H1 (cell line): ENCODE measurements around the gene CDKN1B. TPM values are rescaled to one million over a fixed set of nuclear protein-coding genes. Genes with fewer than 3 reads are reported as not detected.

Source experiments
- BACH1 ChIP-seq: IDR thresholded peaks from 2 replicates; pipeline ENCODE4 v1.6.1; 2012; ENCODE audit warnings: low read length, improper control_type of control experiment
- BCL11A ChIP-seq, 2 experiments: IDR thresholded peaks; one replicate each; pipeline ENCODE4 v1.6.1; 2011; ENCODE audit warnings: low read depth in 2 of 2, low read length in 2 of 2, mild to moderate bottlenecking in 2 of 2
- HDAC2 ChIP-seq, 2 experiments: fragments of 300-600 bp in 1 of 2; sonication (generic) in 1 of 2; IDR thresholded peaks; 2 replicates each; pipeline ENCODE4 v1.6.1; 2011 to 2012; ENCODE audit warnings: low read depth in 2 of 2, low read length in 2 of 2, mild to moderate bottlenecking in 2 of 2, moderate library complexity in 2 of 2, borderline replicate concordance in 1 of 2, inconsistent platforms in 1 of 2
- MAFK ChIP-seq: IDR thresholded peaks from 2 replicates; pipeline ENCODE4 v1.6.1; 2012; ENCODE audit warnings: low read depth, mild to moderate bottlenecking, improper control_type of control experiment, low read length
- RXRA ChIP-seq: IDR thresholded peaks from 2 replicates; pipeline ENCODE4 v1.6.1; 2011; ENCODE audit warnings: low read depth, mild to moderate bottlenecking, low read length, moderate library complexity; ENCODE audit not compliant: insufficient read depth
- SRF ChIP-seq: IDR thresholded peaks from 2 replicates; pipeline ENCODE4 v1.6.1; 2011; ENCODE audit warnings: mild to moderate bottlenecking, low read depth, low read length, moderate library complexity
- TAF1 ChIP-seq: IDR thresholded peaks from 2 replicates; pipeline ENCODE4 v1.6.1; 2011; ENCODE audit warnings: mild to moderate bottlenecking, low read depth, low read length
- polyA plus RNA-seq, 7 experiments: library from polyadenylated mRNA; depleted of rRNA in 3 of 7; stranded (reverse) in 5 of 7; unstranded in 2 of 7; fragments of >200 nt in 5 of 7; fragments of 200-250 nt in 2 of 7; gene quantifications; 1 replicate in 5 of 7; 2 replicates in 1 of 7; 4 replicates in 1 of 7; pipeline versions ENCODE4 v1.2.1 to v1.2.3, GENCODE V29; 2011 to 2013; ENCODE audit warnings: missing spikeins in 2 of 7, mixed read lengths in 2 of 7
- total RNA-seq: library from RNA; stranded (reverse); fragmentation: NEBNext Ultra II Directional; extraction: Animal tissue kit (Norgen Biotek cat#: 25700); gene quantifications from 2 replicates; pipeline ENCODE4 v1.2.1, GENCODE V29; 2021
- TF ChIP-seq, protein P1 (sequence below): fragments of 300-600 bp; sonication (generic); IDR thresholded peaks from 2 replicates; pipeline ENCODE4 v1.7.1; 2012; ENCODE audit warnings: low read length, moderate library complexity, mild to moderate bottlenecking, inconsistent platforms; ENCODE audit not compliant: insufficient replicate concordance
- TF ChIP-seq, protein P2 (sequence below): IDR thresholded peaks from 2 replicates; pipeline ENCODE4 v1.6.1; 2012; ENCODE audit warnings: inconsistent platforms
- TF ChIP-seq, protein P3 (sequence below): IDR thresholded peaks from 2 replicates; pipeline ENCODE4 v1.6.1; 2011; ENCODE audit warnings: low read length, improper control_type of control experiment

Gene CDKN1B
- total and polyA plus RNA-seq, 2 of the 8 experiments (the other 6 are each of a cell fraction or from before 2014, with no cell fraction given) = 6.5 to 27.2 TPM

DNA sequence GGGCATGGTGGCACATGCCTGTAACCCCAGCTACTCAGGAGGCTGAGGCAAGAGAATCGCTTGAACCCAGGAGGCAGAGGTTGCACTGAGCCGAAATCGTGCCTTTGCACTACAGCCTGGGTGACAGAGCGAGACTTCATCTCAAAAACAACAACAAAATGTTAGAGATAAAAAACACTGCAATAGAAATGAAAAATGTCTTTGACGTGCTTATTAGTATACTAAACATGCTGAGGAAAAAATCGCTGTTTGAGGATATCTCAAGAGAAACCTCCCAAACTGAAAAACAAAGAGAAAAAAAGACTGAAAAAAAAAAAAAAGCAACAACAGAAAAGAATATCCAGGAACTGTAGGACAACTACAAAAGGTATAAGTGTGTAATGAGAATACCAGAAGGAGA, 53.1 kb downstream of the CDKN1B start (continued):
- TF ChIP-seq, protein P1, sequence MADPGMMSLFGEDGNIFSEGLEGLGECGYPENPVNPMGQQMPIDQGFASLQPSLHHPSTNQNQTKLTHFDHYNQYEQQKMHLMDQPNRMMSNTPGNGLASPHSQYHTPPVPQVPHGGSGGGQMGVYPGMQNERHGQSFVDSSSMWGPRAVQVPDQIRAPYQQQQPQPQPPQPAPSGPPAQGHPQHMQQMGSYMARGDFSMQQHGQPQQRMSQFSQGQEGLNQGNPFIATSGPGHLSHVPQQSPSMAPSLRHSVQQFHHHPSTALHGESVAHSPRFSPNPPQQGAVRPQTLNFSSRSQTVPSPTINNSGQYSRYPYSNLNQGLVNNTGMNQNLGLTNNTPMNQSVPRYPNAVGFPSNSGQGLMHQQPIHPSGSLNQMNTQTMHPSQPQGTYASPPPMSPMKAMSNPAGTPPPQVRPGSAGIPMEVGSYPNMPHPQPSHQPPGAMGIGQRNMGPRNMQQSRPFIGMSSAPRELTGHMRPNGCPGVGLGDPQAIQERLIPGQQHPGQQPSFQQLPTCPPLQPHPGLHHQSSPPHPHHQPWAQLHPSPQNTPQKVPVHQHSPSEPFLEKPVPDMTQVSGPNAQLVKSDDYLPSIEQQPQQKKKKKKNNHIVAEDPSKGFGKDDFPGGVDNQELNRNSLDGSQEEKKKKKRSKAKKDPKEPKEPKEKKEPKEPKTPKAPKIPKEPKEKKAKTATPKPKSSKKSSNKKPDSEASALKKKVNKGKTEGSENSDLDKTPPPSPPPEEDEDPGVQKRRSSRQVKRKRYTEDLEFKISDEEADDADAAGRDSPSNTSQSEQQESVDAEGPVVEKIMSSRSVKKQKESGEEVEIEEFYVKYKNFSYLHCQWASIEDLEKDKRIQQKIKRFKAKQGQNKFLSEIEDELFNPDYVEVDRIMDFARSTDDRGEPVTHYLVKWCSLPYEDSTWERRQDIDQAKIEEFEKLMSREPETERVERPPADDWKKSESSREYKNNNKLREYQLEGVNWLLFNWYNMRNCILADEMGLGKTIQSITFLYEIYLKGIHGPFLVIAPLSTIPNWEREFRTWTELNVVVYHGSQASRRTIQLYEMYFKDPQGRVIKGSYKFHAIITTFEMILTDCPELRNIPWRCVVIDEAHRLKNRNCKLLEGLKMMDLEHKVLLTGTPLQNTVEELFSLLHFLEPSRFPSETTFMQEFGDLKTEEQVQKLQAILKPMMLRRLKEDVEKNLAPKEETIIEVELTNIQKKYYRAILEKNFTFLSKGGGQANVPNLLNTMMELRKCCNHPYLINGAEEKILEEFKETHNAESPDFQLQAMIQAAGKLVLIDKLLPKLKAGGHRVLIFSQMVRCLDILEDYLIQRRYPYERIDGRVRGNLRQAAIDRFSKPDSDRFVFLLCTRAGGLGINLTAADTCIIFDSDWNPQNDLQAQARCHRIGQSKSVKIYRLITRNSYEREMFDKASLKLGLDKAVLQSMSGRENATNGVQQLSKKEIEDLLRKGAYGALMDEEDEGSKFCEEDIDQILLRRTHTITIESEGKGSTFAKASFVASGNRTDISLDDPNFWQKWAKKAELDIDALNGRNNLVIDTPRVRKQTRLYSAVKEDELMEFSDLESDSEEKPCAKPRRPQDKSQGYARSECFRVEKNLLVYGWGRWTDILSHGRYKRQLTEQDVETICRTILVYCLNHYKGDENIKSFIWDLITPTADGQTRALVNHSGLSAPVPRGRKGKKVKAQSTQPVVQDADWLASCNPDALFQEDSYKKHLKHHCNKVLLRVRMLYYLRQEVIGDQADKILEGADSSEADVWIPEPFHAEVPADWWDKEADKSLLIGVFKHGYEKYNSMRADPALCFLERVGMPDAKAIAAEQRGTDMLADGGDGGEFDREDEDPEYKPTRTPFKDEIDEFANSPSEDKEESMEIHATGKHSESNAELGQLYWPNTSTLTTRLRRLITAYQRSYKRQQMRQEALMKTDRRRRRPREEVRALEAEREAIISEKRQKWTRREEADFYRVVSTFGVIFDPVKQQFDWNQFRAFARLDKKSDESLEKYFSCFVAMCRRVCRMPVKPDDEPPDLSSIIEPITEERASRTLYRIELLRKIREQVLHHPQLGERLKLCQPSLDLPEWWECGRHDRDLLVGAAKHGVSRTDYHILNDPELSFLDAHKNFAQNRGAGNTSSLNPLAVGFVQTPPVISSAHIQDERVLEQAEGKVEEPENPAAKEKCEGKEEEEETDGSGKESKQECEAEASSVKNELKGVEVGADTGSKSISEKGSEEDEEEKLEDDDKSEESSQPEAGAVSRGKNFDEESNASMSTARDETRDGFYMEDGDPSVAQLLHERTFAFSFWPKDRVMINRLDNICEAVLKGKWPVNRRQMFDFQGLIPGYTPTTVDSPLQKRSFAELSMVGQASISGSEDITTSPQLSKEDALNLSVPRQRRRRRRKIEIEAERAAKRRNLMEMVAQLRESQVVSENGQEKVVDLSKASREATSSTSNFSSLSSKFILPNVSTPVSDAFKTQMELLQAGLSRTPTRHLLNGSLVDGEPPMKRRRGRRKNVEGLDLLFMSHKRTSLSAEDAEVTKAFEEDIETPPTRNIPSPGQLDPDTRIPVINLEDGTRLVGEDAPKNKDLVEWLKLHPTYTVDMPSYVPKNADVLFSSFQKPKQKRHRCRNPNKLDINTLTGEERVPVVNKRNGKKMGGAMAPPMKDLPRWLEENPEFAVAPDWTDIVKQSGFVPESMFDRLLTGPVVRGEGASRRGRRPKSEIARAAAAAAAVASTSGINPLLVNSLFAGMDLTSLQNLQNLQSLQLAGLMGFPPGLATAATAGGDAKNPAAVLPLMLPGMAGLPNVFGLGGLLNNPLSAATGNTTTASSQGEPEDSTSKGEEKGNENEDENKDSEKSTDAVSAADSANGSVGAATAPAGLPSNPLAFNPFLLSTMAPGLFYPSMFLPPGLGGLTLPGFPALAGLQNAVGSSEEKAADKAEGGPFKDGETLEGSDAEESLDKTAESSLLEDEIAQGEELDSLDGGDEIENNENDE = no peak
- TF ChIP-seq BCL11A (IDR thresholded peaks at IDR 0.05; ENCODE audit: low read depth in 2 of 2, low read length in 2 of 2) (no peak), MAFK (no peak), BACH1 (no peak), RXRA (no peak), SRF (no peak), HDAC2 (IDR thresholded peaks at IDR 0.05; ENCODE audit: borderline replicate concordance in 1 of 2, low read depth in 2 of 2, low read length in 2 of 2) (no peak), TAF1 (no peak)
- TF ChIP-seq, protein P2, sequence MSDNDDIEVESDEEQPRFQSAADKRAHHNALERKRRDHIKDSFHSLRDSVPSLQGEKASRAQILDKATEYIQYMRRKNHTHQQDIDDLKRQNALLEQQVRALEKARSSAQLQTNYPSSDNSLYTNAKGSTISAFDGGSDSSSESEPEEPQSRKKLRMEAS = no peak
- TF ChIP-seq, protein P3, sequence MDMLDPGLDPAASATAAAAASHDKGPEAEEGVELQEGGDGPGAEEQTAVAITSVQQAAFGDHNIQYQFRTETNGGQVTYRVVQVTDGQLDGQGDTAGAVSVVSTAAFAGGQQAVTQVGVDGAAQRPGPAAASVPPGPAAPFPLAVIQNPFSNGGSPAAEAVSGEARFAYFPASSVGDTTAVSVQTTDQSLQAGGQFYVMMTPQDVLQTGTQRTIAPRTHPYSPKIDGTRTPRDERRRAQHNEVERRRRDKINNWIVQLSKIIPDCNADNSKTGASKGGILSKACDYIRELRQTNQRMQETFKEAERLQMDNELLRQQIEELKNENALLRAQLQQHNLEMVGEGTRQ = no peak
